H9 (cell line): ENCODE results near the gene PRSS8. TPM values are rescaled to one million over a fixed set of nuclear protein-coding genes. Genes with fewer than 3 reads are reported as not detected.

Source experiments
- DNase-seq: peaks from one replicate; pipeline ENCODE4 v3.0.0-alpha.2; 2017
- H2AFZ ChIP-seq: one replicate; pipeline ENCODE4 v1.6.1; 2013; ENCODE audit warnings: mild to moderate bottlenecking, low read length, control low read depth, moderate library complexity
- H2AK5ac ChIP-seq: 2 replicates; pipeline ENCODE4 v1.6.1; 2013; ENCODE audit warnings: low read length, control low read depth, mixed read lengths; ENCODE audit not compliant: insufficient read length
- H2BK120ac ChIP-seq: one replicate; pipeline ENCODE4 v1.6.1; 2013; ENCODE audit warnings: low read depth, mild to moderate bottlenecking, low read length, control low read depth, inconsistent platforms; ENCODE audit not compliant: poor library complexity, severe bottlenecking
- H2BK12ac ChIP-seq: 2 replicates; pipeline ENCODE4 v1.6.1; 2013; ENCODE audit warnings: low read length, control low read depth, mixed read lengths, low read depth; ENCODE audit not compliant: insufficient read length
- H2BK15ac ChIP-seq: 2 replicates; pipeline ENCODE4 v1.6.1; 2013; ENCODE audit warnings: low read depth, low read length, control low read depth
- H2BK20ac ChIP-seq: one replicate; pipeline ENCODE4 v1.6.1; 2013; ENCODE audit warnings: low read depth, mild to moderate bottlenecking, low read length, control low read depth, inconsistent platforms; ENCODE audit not compliant: poor library complexity, severe bottlenecking
- H2BK5ac ChIP-seq: 2 replicates; pipeline ENCODE4 v1.6.1; 2013; ENCODE audit warnings: low read length, control low read depth, mixed read lengths; ENCODE audit not compliant: insufficient read length
- H3K14ac ChIP-seq: 2 replicates; pipeline ENCODE4 v1.6.1; 2013; ENCODE audit warnings: low read length, control low read depth; ENCODE audit not compliant: insufficient read depth
- H3K18ac ChIP-seq: 2 replicates; pipeline ENCODE4 v1.6.1; 2013; ENCODE audit warnings: low read depth, mild to moderate bottlenecking, mixed read lengths, low read length, control low read depth; ENCODE audit not compliant: insufficient read length
- H3K23ac ChIP-seq: 2 replicates; pipeline ENCODE4 v1.6.1; 2013; ENCODE audit warnings: low read length, control low read depth, mixed read lengths, low read depth; ENCODE audit not compliant: insufficient read length
- H3K23me2 ChIP-seq: 2 replicates; pipeline ENCODE4 v1.6.1; 2013; ENCODE audit warnings: low read depth, mild to moderate bottlenecking, mixed read lengths, low read length, control low read depth; ENCODE audit not compliant: insufficient read length, poor library complexity, severe bottlenecking
- H3K27ac ChIP-seq: 2 replicates; pipeline ENCODE4 v1.5.1; 2013; ENCODE audit warnings: low read length, control low read depth, mixed read lengths, low read depth; ENCODE audit not compliant: insufficient read length
- H3K27me3 ChIP-seq: 2 replicates; pipeline ENCODE4 v1.6.1; 2013; ENCODE audit warnings: low read length, control low read depth, inconsistent platforms; ENCODE audit not compliant: insufficient read depth
- H3K4ac ChIP-seq: 2 replicates; pipeline ENCODE4 v1.6.1; 2013; ENCODE audit warnings: low read depth, mild to moderate bottlenecking, control low read depth, inconsistent platforms, low read length, moderate library complexity
- H3K4me1 ChIP-seq: 2 replicates; pipeline ENCODE4 v1.6.1; 2013; ENCODE audit warnings: low read length, control low read depth, inconsistent platforms; ENCODE audit not compliant: insufficient read depth
- H3K4me2 ChIP-seq: 2 replicates; pipeline ENCODE4 v1.6.1; 2013; ENCODE audit warnings: low read length, control low read depth, mixed read lengths; ENCODE audit not compliant: insufficient read length, insufficient read depth
- H3K56ac ChIP-seq: 2 replicates; pipeline ENCODE4 v1.6.1; 2013; ENCODE audit warnings: low read depth, mild to moderate bottlenecking, mixed read lengths, low read length, control low read depth; ENCODE audit not compliant: insufficient read length
- H3K79me1 ChIP-seq: 2 replicates; pipeline ENCODE4 v1.6.1; 2013; ENCODE audit warnings: low read depth, mild to moderate bottlenecking, moderate library complexity, low read length, control low read depth, inconsistent platforms; ENCODE audit not compliant: insufficient read depth, poor library complexity, severe bottlenecking
- H3K79me2 ChIP-seq: 2 replicates; pipeline ENCODE4 v1.6.1; 2013; ENCODE audit warnings: low read length, control low read depth, inconsistent platforms; ENCODE audit not compliant: insufficient read depth
- H3K9ac ChIP-seq: 2 replicates; pipeline ENCODE4 v1.6.1; 2013; ENCODE audit warnings: low read length, control low read depth, mixed read lengths; ENCODE audit not compliant: insufficient read length; ENCODE audit errors: extremely low read depth
- H3K9me3 ChIP-seq: one replicate; pipeline ENCODE4 v1.6.1; 2013; ENCODE audit warnings: low read depth, low read length, inconsistent platforms; ENCODE audit not compliant: control insufficient read depth
- H3T11ph ChIP-seq: one replicate; pipeline ENCODE4 v1.6.1; 2013; ENCODE audit warnings: mild to moderate bottlenecking, low read length, control low read depth, inconsistent platforms
- H4K20me1 ChIP-seq: one replicate; pipeline ENCODE4 v1.6.1; 2013; ENCODE audit not compliant: control insufficient read depth, insufficient read length, insufficient read depth
- H4K5ac ChIP-seq: 2 replicates; pipeline ENCODE4 v1.6.1; 2013; ENCODE audit warnings: low read depth, mild to moderate bottlenecking, mixed read lengths, low read length, control low read depth; ENCODE audit not compliant: insufficient read length
- H4K8ac ChIP-seq: replicated peaks from 2 replicates; pipeline ENCODE4 v1.6.1; 2013; ENCODE audit warnings: low read length, control low read depth, mixed read lengths, low read depth; ENCODE audit not compliant: insufficient read length
- H4K91ac ChIP-seq: 2 replicates; pipeline ENCODE4 v1.6.1; 2013; ENCODE audit warnings: low read depth, mild to moderate bottlenecking, moderate library complexity, mixed read lengths, low read length, control low read depth; ENCODE audit not compliant: insufficient read length
- H3K27ac Mint-ChIP-seq, 3 experiments: 2 replicates in 2 of 3; 3 replicates in 1 of 3; pipeline ENCODE4 v1.8.0; 2020 to 2021; ENCODE audit warnings: mixed read lengths in 3 of 3, mild to moderate bottlenecking in 1 of 3, moderate library complexity in 1 of 3
- H3K27me3 Mint-ChIP-seq: 2 replicates; pipeline ENCODE4 v1.8.0; 2021; ENCODE audit warnings: low read depth, mild to moderate bottlenecking, moderate library complexity, mixed read lengths
- H3K36me3 Mint-ChIP-seq, 3 experiments: 2 replicates in 2 of 3; 3 replicates in 1 of 3; pipeline ENCODE4 v1.8.0; 2020 to 2021; ENCODE audit warnings: low read depth in 3 of 3, mixed read lengths in 3 of 3; ENCODE audit not compliant: insufficient read depth in 1 of 3
- H3K4me1 Mint-ChIP-seq, 2 experiments: 2 replicates each; pipeline ENCODE4 v1.8.0; 2020; ENCODE audit warnings: mixed read lengths in 2 of 2
- H3K4me3 Mint-ChIP-seq, 2 experiments: 2 replicates in 1 of 2; 3 replicates in 1 of 2; pipeline ENCODE4 v1.8.0; 2020 to 2021; ENCODE audit warnings: mild to moderate bottlenecking in 2 of 2, mixed read lengths in 2 of 2, moderate library complexity in 1 of 2
- H3K9me3 Mint-ChIP-seq, 2 experiments: 2 replicates in 1 of 2; 3 replicates in 1 of 2; pipeline ENCODE4 v1.8.0; 2020; ENCODE audit warnings: mild to moderate bottlenecking in 2 of 2, mixed read lengths in 2 of 2, moderate library complexity in 1 of 2
- CTCF ChIP-seq: fragments of 200-600 bp; sonication (generic); conservative IDR thresholded peaks from 3 replicates; pipeline ENCODE4 v1.8.0; 2021; ENCODE audit warnings: antibody characterized with exemption, mild to moderate bottlenecking
- WGBS: extraction: QIAGEN DNeasy Blood & Tissue Kit; methylation state at CpG from one replicate; pipeline ENCODE4 v1.1.7; 2013; ENCODE audit warnings: missing lambda C conversion rate, low lambda C conversion rate, mixed read lengths; ENCODE audit not compliant: insufficient read length; ENCODE audit errors: extremely low coverage; 5-methylcytosine and 5-hydroxymethylcytosine counted together
- total RNA-seq: library from RNA; stranded (reverse); gene quantifications from 2 replicates; pipeline ENCODE4 v1.2.1, GENCODE V29; 2021

The PRSS8 gene
- total RNA-seq, 1 experiment from 2014 or later = 64.0 TPM

- peaks cover 28 to 43% (median 36%) of the 10 kb centered on the region in 3 experiments for H3K36me3 Mint-ChIP-seq
- DNase-seq = no peak
- no CpG with 5 or more reads among the region's 9 CpGs for WGBS
These were observed 17.0 kb downstream of the PRSS8 start for GRCh38 chr16:31118223-31119155.

More at GRCh38 chr16:31118223-31119155, 17.0 kb downstream of the PRSS8 start:
- H2BK5ac ChIP-seq = no peak overlapping the region
- H3K4ac ChIP-seq = no peak overlapping the region
- no peak overlapping the region for H2BK120ac ChIP-seq
- no peak overlapping the region for H2AFZ ChIP-seq
- no peaks in the 10 kb centered on the region for H4K20me1 ChIP-seq
- Mint-ChIP-seq H3K9me3 (no peaks in the 10 kb centered on the region; a peak in 1 of 5 replicates), H3K27me3 (no peaks in the 10 kb centered on the region), H3K4me1 (peaks cover 10 to 11% of the 10 kb centered on the region in 2 experiments), H3K27ac (peak overlapping the region; percentile 59 to 95 (median 70)), H3K4me3 (peak overlapping the region; percentile 89 to 90)
- H3K56ac ChIP-seq = no peak overlapping the region
- no peak overlapping the region for H4K5ac ChIP-seq
- H3K27me3 ChIP-seq = no peaks in the 10 kb centered on the region
- no peak overlapping the region for H2AK5ac ChIP-seq
- no peak overlapping the region for H2BK20ac ChIP-seq
- H3K18ac ChIP-seq = no peak overlapping the region
- H3K23ac ChIP-seq = no peak overlapping the region
- H2BK12ac ChIP-seq = no peak overlapping the region
- peaks cover 5% of the 10 kb centered on the region; the same call in 1 of the 2 replicates for H3K79me2 ChIP-seq
- peak overlapping the region; percentile 63 for H3K9ac ChIP-seq
- H3K27ac ChIP-seq = no peak overlapping the region
- H3K14ac ChIP-seq = no peak overlapping the region
- H4K8ac ChIP-seq = no peak overlapping the region
- H2BK15ac ChIP-seq = no peak overlapping the region
- no peaks in the 10 kb centered on the region for H3K9me3 ChIP-seq
- no peak overlapping the region for H3T11ph ChIP-seq
- H3K23me2 ChIP-seq = no peaks in the 10 kb centered on the region
- no peak overlapping the region for H4K91ac ChIP-seq
- H3K79me1 ChIP-seq = peaks cover 5% of the 10 kb centered on the region
- H3K4me1 ChIP-seq = 0 out of 2 replicates have a peak, but pooled peaks cover 2% of the 10 kb centered on the region
- no peak for TF ChIP-seq CTCF
- peak overlapping the region; percentile 96 for H3K4me2 ChIP-seq
